ENCODE measurements around the gene DMRTB1.

Gene DMRTB1

GRCh38 chr1:53459321-53460175, at the start of gene DMRTB1:
Gene DMRTB1 (plus strand): TSS chr1:53459399. CDS start chr1:53459454, 55 bp downstream.
- no peak within 1 kb of the TSS for H3K27ac ChIP-seq (ENCODE audit: poor library complexity, severe bottlenecking)
- ATAC-seq (ENCODE audit: low read depth) = no peak
- H3K9me3 ChIP-seq (ENCODE audit: severe bottlenecking) = no peaks in the 10 kb centered on the region
- no peaks in the 10 kb centered on the region for H3K4me1 ChIP-seq (ENCODE audit: insufficient read depth, poor library complexity, severe bottlenecking)
- H3K27me3 ChIP-seq (ENCODE audit: insufficient read depth, poor library complexity, severe bottlenecking) = peaks cover 4% of the 10 kb centered on the region
- no peak for TF ChIP-seq CTCF (IDR thresholded peaks at IDR 0.05; ENCODE audit: poor library complexity, severe bottlenecking)
- no peak within 1 kb of the TSS for H3K4me3 ChIP-seq (ENCODE audit: severe bottlenecking)
- H3K36me3 ChIP-seq (ENCODE audit: low read depth) = no peaks in the 10 kb centered on the region
- no peak for DNase-seq (ENCODE audit: low spot score)

GRCh38 chr1:53409695-53410094, 49.5 kb upstream of the DMRTB1 start:
- H3K27me3 ChIP-seq (ENCODE audit: insufficient read depth, poor library complexity, severe bottlenecking) = peaks cover 6% of the 10 kb centered on the region
- TF ChIP-seq CTCF (IDR thresholded peaks at IDR 0.05; ENCODE audit: poor library complexity, severe bottlenecking) = no peak
- no peaks in the 10 kb centered on the region for H3K9me3 ChIP-seq (ENCODE audit: severe bottlenecking)
- H3K4me1 ChIP-seq (ENCODE audit: insufficient read depth, poor library complexity, severe bottlenecking) = no peaks in the 10 kb centered on the region
- ATAC-seq (ENCODE audit: low read depth) (no peak), DNase-seq (ENCODE audit: low spot score) (no peak)
- H3K36me3 ChIP-seq (ENCODE audit: low read depth) = no peaks in the 10 kb centered on the region
- no peak overlapping the region for H3K4me3 ChIP-seq (ENCODE audit: severe bottlenecking)
- H3K27ac ChIP-seq (ENCODE audit: poor library complexity, severe bottlenecking) = no peak overlapping the region

GRCh38 chr1:53410100-53410541, 49.1 kb upstream of the DMRTB1 start:
- H3K4me1 ChIP-seq (ENCODE audit: insufficient read depth, poor library complexity, severe bottlenecking) = no peaks in the 10 kb centered on the region
- H3K4me3 ChIP-seq (ENCODE audit: severe bottlenecking) = no peak overlapping the region
- no peak for ATAC-seq (ENCODE audit: low read depth)
- no peaks in the 10 kb centered on the region for H3K9me3 ChIP-seq (ENCODE audit: severe bottlenecking)
- TF ChIP-seq CTCF (IDR thresholded peaks at IDR 0.05; ENCODE audit: poor library complexity, severe bottlenecking) = no peak
- H3K36me3 ChIP-seq (ENCODE audit: low read depth) = no peaks in the 10 kb centered on the region
- no peak for DNase-seq (ENCODE audit: low spot score)
- no peak overlapping the region for H3K27ac ChIP-seq (ENCODE audit: poor library complexity, severe bottlenecking)
- H3K27me3 ChIP-seq (ENCODE audit: insufficient read depth, poor library complexity, severe bottlenecking) = peaks cover 3% of the 10 kb centered on the region

- TF ChIP-seq CTCF (IDR thresholded peaks at IDR 0.05; ENCODE audit: poor library complexity, severe bottlenecking) = no peak
- no peaks in the 10 kb centered on the region for H3K27me3 ChIP-seq (ENCODE audit: insufficient read depth, poor library complexity, severe bottlenecking)
- H3K36me3 ChIP-seq (ENCODE audit: low read depth) = no peaks in the 10 kb centered on the region
- ATAC-seq (ENCODE audit: low read depth) (no peak), DNase-seq (ENCODE audit: low spot score) (no peak)
- no peak overlapping the region for H3K27ac ChIP-seq (ENCODE audit: poor library complexity, severe bottlenecking)
- H3K9me3 ChIP-seq (ENCODE audit: severe bottlenecking) = no peaks in the 10 kb centered on the region
- no peaks in the 10 kb centered on the region for H3K4me1 ChIP-seq (ENCODE audit: insufficient read depth, poor library complexity, severe bottlenecking)
- no peak overlapping the region for H3K4me3 ChIP-seq (ENCODE audit: severe bottlenecking)
Measured at GRCh38 chr1:53410701-53411100, 48.5 kb upstream of the DMRTB1 start.
